ENCODE data around the gene KRTAP4-8. TPM values are rescaled to one million over a fixed set of nuclear protein-coding genes. Genes with fewer than 3 reads are reported as not detected.
"Not testable (repeated sequence)": the region's sequence is repeated elsewhere in the genome, so short reads cannot be mapped to it uniquely, and the experiment has no call there.

KRTAP4-8 gene
- total and polyA plus RNA-seq, 4 donors: not detected

DNA sequence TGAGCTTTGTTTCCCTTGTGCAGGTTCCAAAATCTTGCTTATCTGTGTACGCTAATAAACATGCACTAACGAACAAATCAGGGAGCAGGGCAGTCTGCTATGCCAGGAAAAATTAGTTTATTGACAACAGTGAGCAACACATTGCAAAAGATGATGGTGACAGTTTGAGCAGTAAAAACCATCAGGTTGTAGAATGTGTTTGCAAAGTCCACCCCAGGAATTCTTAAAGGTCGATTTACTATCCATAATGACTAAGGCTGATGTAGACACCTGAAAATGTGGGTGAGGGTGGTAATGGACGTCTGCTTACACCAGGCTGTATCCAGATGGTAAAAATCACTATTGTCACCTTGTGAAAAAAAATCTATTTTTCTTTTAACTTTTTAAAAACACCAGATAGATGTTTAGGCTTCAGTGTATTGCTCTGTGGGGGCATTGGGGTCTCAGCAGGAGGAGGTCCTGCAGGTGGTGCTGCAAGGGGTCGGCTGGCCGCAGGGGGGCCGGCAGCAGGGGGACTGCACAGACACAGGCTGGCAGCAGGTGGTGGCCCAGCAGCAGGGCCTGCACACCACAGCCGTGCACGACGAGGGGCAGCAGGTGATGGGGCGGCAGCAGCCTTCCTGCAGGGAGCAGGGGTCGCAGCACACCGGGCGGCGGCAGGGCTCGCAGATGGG lies 32.8 kb downstream of the KRTAP4-8 start:
- H3K9me3 ChIP-seq (ENCODE audit: control insufficient read depth in 4 of 4, low read length in 3 of 4); H3K9ac ChIP-seq (ENCODE audit: low read depth in 1 of 2, low read length in 2 of 2); H3K27me3 ChIP-seq (ENCODE audit: control insufficient read depth in 4 of 4, insufficient read depth in 4 of 4, low read length in 3 of 4); H3K27ac ChIP-seq (ENCODE audit: low read depth in 1 of 2, low read length in 2 of 2); DNase-seq (ENCODE audit: low spot score); H3K4me1 ChIP-seq (ENCODE audit: control insufficient read depth in 4 of 4, insufficient read depth in 4 of 4, low read length in 3 of 4); H3K36me3 ChIP-seq (ENCODE audit: control insufficient read depth in 4 of 4, insufficient read depth in 3 of 4, low read depth in 1 of 4, low read length in 3 of 4); H3K4me3 ChIP-seq (ENCODE audit: low read depth in 1 of 3, low read length in 3 of 3): not testable (repeated sequence)
- 63% methylated on average over 7 of the region's 16 CpGs for WGBS

GRCh38 chr17:41064301-41064700 lies 33.6 kb downstream of the KRTAP4-8 start:
- no peak for DNase-seq (ENCODE audit: low spot score)
- no peaks in the 10 kb centered on the region for H3K9me3 ChIP-seq (ENCODE audit: control insufficient read depth in 4 of 4, low read length in 3 of 4)
- no peaks in the 10 kb centered on the region for H3K36me3 ChIP-seq (ENCODE audit: control insufficient read depth in 4 of 4, insufficient read depth in 3 of 4, low read depth in 1 of 4, low read length in 3 of 4)
- no peak overlapping the region for H3K27ac ChIP-seq (ENCODE audit: low read depth in 1 of 2, low read length in 2 of 2)
- no peaks in the 10 kb centered on the region for H3K4me1 ChIP-seq (ENCODE audit: control insufficient read depth in 4 of 4, insufficient read depth in 4 of 4, low read length in 3 of 4)
- TF ChIP-seq FOXA2 (IDR thresholded peaks at IDR 0.05): no peak
- TF ChIP-seq FOXA1 (IDR thresholded peaks at IDR 0.05): no peak
- no peak for TF ChIP-seq RAD21 (IDR thresholded peaks at IDR 0.05)
- TF ChIP-seq HNF4G (IDR thresholded peaks at IDR 0.05): no peak
- no peak for TF ChIP-seq EGR1 (IDR thresholded peaks at IDR 0.05; ENCODE audit: low read depth in 2 of 2)
- TF ChIP-seq RXRA (IDR thresholded peaks at IDR 0.05): no peak
- H3K4me3 ChIP-seq (ENCODE audit: low read depth in 1 of 3, low read length in 3 of 3): no peak overlapping the region
- WGBS: 83% methylated on average over 1 of the region's 1 CpG
- no peak overlapping the region for H3K9ac ChIP-seq (ENCODE audit: low read depth in 1 of 2, low read length in 2 of 2)
- peaks cover 0 to 8% (median 0%) of the 10 kb centered on the region in 4 donors for H3K27me3 ChIP-seq (ENCODE audit: control insufficient read depth in 4 of 4, insufficient read depth in 4 of 4, low read length in 3 of 4)

- Histone ChIP-seq H3K4me1 (ENCODE audit: control insufficient read depth in 4 of 4, insufficient read depth in 4 of 4, low read length in 3 of 4) (no peaks in the 10 kb centered on the region), H3K4me3 (ENCODE audit: low read depth in 1 of 3, low read length in 3 of 3) (no peak overlapping the region), H3K9ac (ENCODE audit: low read depth in 1 of 2, low read length in 2 of 2) (no peak overlapping the region), H3K27ac (ENCODE audit: low read depth in 1 of 2, low read length in 2 of 2) (no peak overlapping the region), H3K36me3 (ENCODE audit: control insufficient read depth in 4 of 4, insufficient read depth in 3 of 4, low read depth in 1 of 4, low read length in 3 of 4) (no peaks in the 10 kb centered on the region), H3K27me3 (ENCODE audit: control insufficient read depth in 4 of 4, insufficient read depth in 4 of 4, low read length in 3 of 4) (peaks cover 0 to 9% (median 0%) of the 10 kb centered on the region in 4 donors), H3K9me3 (ENCODE audit: control insufficient read depth in 4 of 4, low read length in 3 of 4) (no peaks in the 10 kb centered on the region)
- DNase-seq (ENCODE audit: low spot score): no peak
- WGBS: 77% methylated on average over 4 of the region's 4 CpGs
- TF ChIP-seq SP1 (IDR thresholded peaks at IDR 0.05): no peak
- TF ChIP-seq ZBTB33 (IDR thresholded peaks at IDR 0.05): no peak
- TF ChIP-seq JUND (IDR thresholded peaks at IDR 0.05): no peak
- no peak for TF ChIP-seq NR2F2 (IDR thresholded peaks at IDR 0.05)
- no peak for TF ChIP-seq HNF4G (IDR thresholded peaks at IDR 0.05)
- no peak for TF ChIP-seq HNF4A (conservative IDR thresholded peaks at IDR 0.05)
- TF ChIP-seq RAD21 (IDR thresholded peaks at IDR 0.05): no peak
- TF ChIP-seq FOXA1 (IDR thresholded peaks at IDR 0.05): no peak
Observed at GRCh38 chr17:41063449-41063848, 34.5 kb downstream of the KRTAP4-8 start.

DNA sequence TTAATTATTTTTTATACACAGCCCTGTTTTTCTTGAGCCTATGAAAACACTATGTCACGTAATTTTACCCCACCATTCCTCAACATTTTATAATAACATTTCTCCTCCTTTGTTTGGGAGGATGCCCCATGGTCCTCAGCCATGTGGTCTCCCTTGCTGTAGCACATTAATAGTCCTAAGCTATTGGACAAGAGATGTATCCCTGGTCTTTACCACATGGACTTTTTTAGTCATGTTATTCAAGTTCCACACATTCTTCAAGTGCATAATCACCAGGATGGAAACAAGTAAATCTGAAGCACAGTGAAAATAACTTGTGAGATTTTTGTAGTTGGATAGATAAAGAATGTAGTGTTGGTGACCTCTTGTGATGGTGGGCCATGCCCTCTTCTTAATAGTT lies 36.0 kb downstream of the KRTAP4-8 start:
- H3K27me3 ChIP-seq (ENCODE audit: control insufficient read depth in 4 of 4, insufficient read depth in 4 of 4, low read length in 3 of 4): peaks cover 0 to 9% (median 0%) of the 10 kb centered on the region in 4 donors
- no peaks in the 10 kb centered on the region for H3K9me3 ChIP-seq (ENCODE audit: control insufficient read depth in 4 of 4, low read length in 3 of 4)
- no peaks in the 10 kb centered on the region for H3K36me3 ChIP-seq (ENCODE audit: control insufficient read depth in 4 of 4, insufficient read depth in 3 of 4, low read depth in 1 of 4, low read length in 3 of 4)
- no peak overlapping the region for H3K4me3 ChIP-seq (ENCODE audit: low read depth in 1 of 3, low read length in 3 of 3)
- H3K27ac ChIP-seq (ENCODE audit: low read depth in 1 of 2, low read length in 2 of 2): no peak overlapping the region
- DNase-seq (ENCODE audit: low spot score): no peak
- H3K4me1 ChIP-seq (ENCODE audit: control insufficient read depth in 4 of 4, insufficient read depth in 4 of 4, low read length in 3 of 4): no peaks in the 10 kb centered on the region
- H3K9ac ChIP-seq (ENCODE audit: low read depth in 1 of 2, low read length in 2 of 2): no peak overlapping the region
- WGBS: 72% methylated on average over 1 of the region's 1 CpG
- TF ChIP-seq YY1 (IDR thresholded peaks at IDR 0.05) (no peak), RAD21 (IDR thresholded peaks at IDR 0.05) (no peak), FOXA2 (IDR thresholded peaks at IDR 0.05) (no peak), NR2F2 (IDR thresholded peaks at IDR 0.05) (no peak), HNF4A (conservative IDR thresholded peaks at IDR 0.05) (no peak), ATF3 (IDR thresholded peaks at IDR 0.05) (no peak), HNF4G (IDR thresholded peaks at IDR 0.05) (no peak), JUND (IDR thresholded peaks at IDR 0.05) (no peak), SP1 (IDR thresholded peaks at IDR 0.05) (no peak), TAF1 (conservative IDR thresholded peaks at IDR 0.05) (no peak), GABPA (IDR thresholded peaks at IDR 0.05 in 1 of 2, conservative IDR thresholded peaks at IDR 0.05 in 1 of 2) (no peak), MAX (IDR thresholded peaks at IDR 0.05) (no peak), EGR1 (IDR thresholded peaks at IDR 0.05; ENCODE audit: low read depth in 2 of 2) (no peak)
- TF ChIP-seq, protein P1, sequence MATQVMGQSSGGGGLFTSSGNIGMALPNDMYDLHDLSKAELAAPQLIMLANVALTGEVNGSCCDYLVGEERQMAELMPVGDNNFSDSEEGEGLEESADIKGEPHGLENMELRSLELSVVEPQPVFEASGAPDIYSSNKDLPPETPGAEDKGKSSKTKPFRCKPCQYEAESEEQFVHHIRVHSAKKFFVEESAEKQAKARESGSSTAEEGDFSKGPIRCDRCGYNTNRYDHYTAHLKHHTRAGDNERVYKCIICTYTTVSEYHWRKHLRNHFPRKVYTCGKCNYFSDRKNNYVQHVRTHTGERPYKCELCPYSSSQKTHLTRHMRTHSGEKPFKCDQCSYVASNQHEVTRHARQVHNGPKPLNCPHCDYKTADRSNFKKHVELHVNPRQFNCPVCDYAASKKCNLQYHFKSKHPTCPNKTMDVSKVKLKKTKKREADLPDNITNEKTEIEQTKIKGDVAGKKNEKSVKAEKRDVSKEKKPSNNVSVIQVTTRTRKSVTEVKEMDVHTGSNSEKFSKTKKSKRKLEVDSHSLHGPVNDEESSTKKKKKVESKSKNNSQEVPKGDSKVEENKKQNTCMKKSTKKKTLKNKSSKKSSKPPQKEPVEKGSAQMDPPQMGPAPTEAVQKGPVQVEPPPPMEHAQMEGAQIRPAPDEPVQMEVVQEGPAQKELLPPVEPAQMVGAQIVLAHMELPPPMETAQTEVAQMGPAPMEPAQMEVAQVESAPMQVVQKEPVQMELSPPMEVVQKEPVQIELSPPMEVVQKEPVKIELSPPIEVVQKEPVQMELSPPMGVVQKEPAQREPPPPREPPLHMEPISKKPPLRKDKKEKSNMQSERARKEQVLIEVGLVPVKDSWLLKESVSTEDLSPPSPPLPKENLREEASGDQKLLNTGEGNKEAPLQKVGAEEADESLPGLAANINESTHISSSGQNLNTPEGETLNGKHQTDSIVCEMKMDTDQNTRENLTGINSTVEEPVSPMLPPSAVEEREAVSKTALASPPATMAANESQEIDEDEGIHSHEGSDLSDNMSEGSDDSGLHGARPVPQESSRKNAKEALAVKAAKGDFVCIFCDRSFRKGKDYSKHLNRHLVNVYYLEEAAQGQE (IDR thresholded peaks at IDR 0.05): no peak
